ENCODE results near the gene SLMAP. TPM values are rescaled to one million over a fixed set of nuclear protein-coding genes. Genes with fewer than 3 reads are reported as not detected.

The SLMAP gene
- total RNA-seq, 4 donors from 2014 or later: 399 to 519 (median 464) TPM

- H3K27ac ChIP-seq (replicated peaks in 1 of 4): peak overlapping the region; percentile 48 to 68 (median 61)
- no peaks in the 10 kb centered on the region for H3K9me3 ChIP-seq
- peaks cover 29 to 90% (median 79%) of the 10 kb centered on the region in 4 donors for H3K36me3 ChIP-seq
- intact Hi-C loops (cut with DNase I): no loop called here
- peaks cover 8 to 93% (median 74%) of the 10 kb centered on the region in 4 donors for H3K4me1 ChIP-seq
- H3K27me3 ChIP-seq: no peaks in the 10 kb centered on the region
- H3K4me3 ChIP-seq: no peak overlapping the region
- WGBS: 87% methylated on average over 2 of the region's 2 CpGs
- DNase-seq (ENCODE audit: extremely low spot score): no peak
- TF ChIP-seq POLR2A (IDR thresholded peaks at IDR 0.05; ENCODE audit: low read depth) (no peak), POLR2AphosphoS5 (IDR thresholded peaks at IDR 0.05) (no peak), CTCF (IDR thresholded peaks at IDR 0.05) (no peak), EP300 (IDR thresholded peaks at IDR 0.05) (no peak)
Measured at GRCh38 chr3:57923752-57924151, 167.6 kb downstream of the SLMAP start.

GRCh38 chr3:57927166-57927565, 171.1 kb downstream of the SLMAP start:
- intact Hi-C loops (cut with DNase I): no loop called here
- no peak for DNase-seq (ENCODE audit: extremely low spot score)
- no peaks in the 10 kb centered on the region for H3K27me3 ChIP-seq
- H3K27ac ChIP-seq (replicated peaks in 1 of 4): peak overlapping the region; percentile 13 to 33 (median 20)
- 71% methylated on average over 5 of the region's 5 CpGs for WGBS
- no peak for TF ChIP-seq POLR2AphosphoS5 (IDR thresholded peaks at IDR 0.05)
- TF ChIP-seq POLR2A (IDR thresholded peaks at IDR 0.05; ENCODE audit: low read depth): no peak
- no peak for TF ChIP-seq CTCF (IDR thresholded peaks at IDR 0.05)
- no peak for TF ChIP-seq EP300 (IDR thresholded peaks at IDR 0.05)
- peaks cover 8 to 64% (median 49%) of the 10 kb centered on the region in 4 donors for H3K4me1 ChIP-seq
- no peak overlapping the region for H3K4me3 ChIP-seq
- no peaks in the 10 kb centered on the region for H3K9me3 ChIP-seq
- H3K36me3 ChIP-seq: peaks cover 22 to 84% (median 61%) of the 10 kb centered on the region in 4 donors

GRCh38 chr3:57927916-57928315, 171.8 kb downstream of the SLMAP start:
- intact Hi-C loops (cut with DNase I): no loop called here

GRCh38 chr3:57928511-57928910, 172.4 kb downstream of the SLMAP start:
- no peak for TF ChIP-seq EP300 (IDR thresholded peaks at IDR 0.05)
- no peak for TF ChIP-seq POLR2AphosphoS5 (IDR thresholded peaks at IDR 0.05)
- TF ChIP-seq CTCF (IDR thresholded peaks at IDR 0.05): no peak
- no peak for TF ChIP-seq POLR2A (IDR thresholded peaks at IDR 0.05; ENCODE audit: low read depth)
- H3K27me3 ChIP-seq: no peaks in the 10 kb centered on the region
- peak overlapping the region in 3 of 4 donors; percentile 6 to 35 (median 29) for H3K27ac ChIP-seq (replicated peaks in 1 of 4)
- no peak overlapping the region for H3K4me3 ChIP-seq
- H3K4me1 ChIP-seq: peaks cover 6 to 51% (median 39%) of the 10 kb centered on the region in 4 donors
- 60% methylated on average over 2 of the region's 2 CpGs for WGBS
- H3K36me3 ChIP-seq: peaks cover 18 to 82% (median 55%) of the 10 kb centered on the region in 4 donors
- no peaks in the 10 kb centered on the region for H3K9me3 ChIP-seq
- intact Hi-C loops (cut with DNase I): no loop called here
- DNase-seq (ENCODE audit: extremely low spot score): no peak

More at GRCh38 chr3:57927916-57928315, 171.8 kb downstream of the SLMAP start:
- H3K27me3 ChIP-seq: no peaks in the 10 kb centered on the region
- no peak for TF ChIP-seq CTCF (IDR thresholded peaks at IDR 0.05)
- TF ChIP-seq EP300 (IDR thresholded peaks at IDR 0.05): no peak
- TF ChIP-seq POLR2A (IDR thresholded peaks at IDR 0.05; ENCODE audit: low read depth): no peak
- no peak for TF ChIP-seq POLR2AphosphoS5 (IDR thresholded peaks at IDR 0.05)
- WGBS: 81% methylated on average over 3 of the region's 3 CpGs
- peak overlapping the region in 2 of 4 donors; percentile 23 to 33 for H3K27ac ChIP-seq (replicated peaks in 1 of 4)
- H3K9me3 ChIP-seq: no peaks in the 10 kb centered on the region
- H3K4me1 ChIP-seq: peaks cover 8 to 57% (median 42%) of the 10 kb centered on the region in 4 donors
- H3K4me3 ChIP-seq: no peak overlapping the region
- peaks cover 24 to 85% (median 60%) of the 10 kb centered on the region in 4 donors for H3K36me3 ChIP-seq
- DNase-seq (ENCODE audit: extremely low spot score): no peak

- H3K4me3 ChIP-seq: no peak overlapping the region
- DNase-seq (ENCODE audit: extremely low spot score): no peak
- H3K36me3 ChIP-seq: peaks cover 11 to 77% (median 45%) of the 10 kb centered on the region in 4 donors
Measured at GRCh38 chr3:57929988-57930387, 173.9 kb downstream of the SLMAP start.

More at GRCh38 chr3:57929988-57930387, 173.9 kb downstream of the SLMAP start:
- H3K9me3 ChIP-seq: no peaks in the 10 kb centered on the region
- no peak for TF ChIP-seq EP300 (IDR thresholded peaks at IDR 0.05)
- no peak for TF ChIP-seq CTCF (IDR thresholded peaks at IDR 0.05)
- TF ChIP-seq POLR2A (IDR thresholded peaks at IDR 0.05; ENCODE audit: low read depth): no peak
- no peak for TF ChIP-seq POLR2AphosphoS5 (IDR thresholded peaks at IDR 0.05)
- no peak overlapping the region for H3K27ac ChIP-seq (replicated peaks in 1 of 4)
- 85% methylated on average over 2 of the region's 2 CpGs for WGBS
- intact Hi-C loops (cut with DNase I): no loop called here
- H3K27me3 ChIP-seq: no peaks in the 10 kb centered on the region
- H3K4me1 ChIP-seq: peaks cover 4 to 36% (median 30%) of the 10 kb centered on the region in 4 donors

Measured in esophagus muscularis mucosa (tissue), 4 donors.